ENCODE data around the gene DSTN.

The DSTN gene

GRCh38 chr20:17569616-17570346, at the start of gene DSTN:
DSTN (plus strand) TSS chr20:17570075; CDS start chr20:17570209, 134 bp downstream.
- peak within 1 kb of the TSS; percentile 75 for H3K27ac ChIP-seq
- H3K4me3 ChIP-seq (ENCODE audit: low read depth in 1 of 2, low read length in 1 of 2): peak within 1 kb of the TSS; percentile 76 to 95
- peaks cover 38% of the 10 kb centered on the region for H3K27me3 ChIP-seq
- no peaks in the 10 kb centered on the region for H3K36me3 ChIP-seq
- peaks cover 9 to 14% of the 10 kb centered on the region in 2 experiments for H3K4me1 ChIP-seq (ENCODE audit: control insufficient read depth in 1 of 2, insufficient read depth in 1 of 2, low read depth in 1 of 2, low read length in 1 of 2)
- H3K9me3 ChIP-seq: no peaks in the 10 kb centered on the region
- no peak for TF ChIP-seq CTCF (IDR thresholded peaks at IDR 0.05)

GRCh38 chr20:17520583-17520982, 49.3 kb upstream of the DSTN start:
- no peak overlapping the region for H3K27ac ChIP-seq
- peaks cover 5% of the 10 kb centered on the region for H3K27me3 ChIP-seq
- H3K4me3 ChIP-seq (ENCODE audit: low read depth in 1 of 2, low read length in 1 of 2): no peak overlapping the region
- no peak for TF ChIP-seq CTCF (IDR thresholded peaks at IDR 0.05)
- H3K36me3 ChIP-seq: no peaks in the 10 kb centered on the region
- H3K4me1 ChIP-seq (ENCODE audit: control insufficient read depth in 1 of 2, insufficient read depth in 1 of 2, low read depth in 1 of 2, low read length in 1 of 2): no peaks in the 10 kb centered on the region
- H3K9me3 ChIP-seq: no peaks in the 10 kb centered on the region

- no peaks in the 10 kb centered on the region for H3K36me3 ChIP-seq
- H3K9me3 ChIP-seq: no peaks in the 10 kb centered on the region
- H3K4me1 ChIP-seq (ENCODE audit: control insufficient read depth in 1 of 2, insufficient read depth in 1 of 2, low read depth in 1 of 2, low read length in 1 of 2): no peaks in the 10 kb centered on the region
- no peak for TF ChIP-seq CTCF (IDR thresholded peaks at IDR 0.05)
- no peak overlapping the region for H3K4me3 ChIP-seq (ENCODE audit: low read depth in 1 of 2, low read length in 1 of 2)
- no peak overlapping the region for H3K27ac ChIP-seq
- H3K27me3 ChIP-seq: peaks cover 5% of the 10 kb centered on the region
These were observed 47.3 kb upstream of the DSTN start for GRCh38 chr20:17522528-17522927.

GRCh38 chr20:17523326-17523725, 46.5 kb upstream of the DSTN start:
- H3K9me3 ChIP-seq: no peaks in the 10 kb centered on the region
- H3K4me1 ChIP-seq (ENCODE audit: control insufficient read depth in 1 of 2, insufficient read depth in 1 of 2, low read depth in 1 of 2, low read length in 1 of 2): no peaks in the 10 kb centered on the region
- H3K36me3 ChIP-seq: no peaks in the 10 kb centered on the region
- no peak for TF ChIP-seq CTCF (IDR thresholded peaks at IDR 0.05)
- H3K27me3 ChIP-seq: peaks cover 5% of the 10 kb centered on the region
- no peak overlapping the region for H3K27ac ChIP-seq
- no peak overlapping the region for H3K4me3 ChIP-seq (ENCODE audit: low read depth in 1 of 2, low read length in 1 of 2)

GRCh38 chr20:17524560-17524959, 45.3 kb upstream of the DSTN start:
- Histone ChIP-seq H3K4me3 (ENCODE audit: low read depth in 1 of 2, low read length in 1 of 2) (no peak overlapping the region), H3K27me3 (peaks cover 15% of the 10 kb centered on the region), H3K27ac (no peak overlapping the region), H3K9me3 (no peaks in the 10 kb centered on the region), H3K36me3 (no peaks in the 10 kb centered on the region), H3K4me1 (ENCODE audit: control insufficient read depth in 1 of 2, insufficient read depth in 1 of 2, low read depth in 1 of 2, low read length in 1 of 2) (no peaks in the 10 kb centered on the region)
- TF ChIP-seq CTCF (IDR thresholded peaks at IDR 0.05): no peak
